H9 (cell line): Measurements from ENCODE around the gene C4orf33. TPM values are rescaled to one million over a fixed set of nuclear protein-coding genes. Genes with fewer than 3 reads are reported as not detected.

Experiments
- DNase-seq: peaks from one replicate; pipeline ENCODE4 v3.0.0-alpha.2; 2017
- H2AFZ ChIP-seq: one replicate; pipeline ENCODE4 v1.6.1; 2013; ENCODE audit warnings: mild to moderate bottlenecking, low read length, control low read depth, moderate library complexity
- H2AK5ac ChIP-seq: 2 replicates; pipeline ENCODE4 v1.6.1; 2013; ENCODE audit warnings: low read length, control low read depth, mixed read lengths; ENCODE audit not compliant: insufficient read length
- H2BK120ac ChIP-seq: one replicate; pipeline ENCODE4 v1.6.1; 2013; ENCODE audit warnings: low read depth, mild to moderate bottlenecking, low read length, control low read depth, inconsistent platforms; ENCODE audit not compliant: poor library complexity, severe bottlenecking
- H2BK12ac ChIP-seq: 2 replicates; pipeline ENCODE4 v1.6.1; 2013; ENCODE audit warnings: low read length, control low read depth, mixed read lengths, low read depth; ENCODE audit not compliant: insufficient read length
- H2BK15ac ChIP-seq: 2 replicates; pipeline ENCODE4 v1.6.1; 2013; ENCODE audit warnings: low read depth, low read length, control low read depth
- H2BK20ac ChIP-seq: one replicate; pipeline ENCODE4 v1.6.1; 2013; ENCODE audit warnings: low read depth, mild to moderate bottlenecking, low read length, control low read depth, inconsistent platforms; ENCODE audit not compliant: poor library complexity, severe bottlenecking
- H2BK5ac ChIP-seq: 2 replicates; pipeline ENCODE4 v1.6.1; 2013; ENCODE audit warnings: low read length, control low read depth, mixed read lengths; ENCODE audit not compliant: insufficient read length
- H3K14ac ChIP-seq: 2 replicates; pipeline ENCODE4 v1.6.1; 2013; ENCODE audit warnings: low read length, control low read depth; ENCODE audit not compliant: insufficient read depth
- H3K18ac ChIP-seq: 2 replicates; pipeline ENCODE4 v1.6.1; 2013; ENCODE audit warnings: low read depth, mild to moderate bottlenecking, mixed read lengths, low read length, control low read depth; ENCODE audit not compliant: insufficient read length
- H3K23ac ChIP-seq: 2 replicates; pipeline ENCODE4 v1.6.1; 2013; ENCODE audit warnings: low read length, control low read depth, mixed read lengths, low read depth; ENCODE audit not compliant: insufficient read length
- H3K23me2 ChIP-seq: 2 replicates; pipeline ENCODE4 v1.6.1; 2013; ENCODE audit warnings: low read depth, mild to moderate bottlenecking, mixed read lengths, low read length, control low read depth; ENCODE audit not compliant: insufficient read length, poor library complexity, severe bottlenecking
- H3K27ac ChIP-seq: 2 replicates; pipeline ENCODE4 v1.5.1; 2013; ENCODE audit warnings: low read length, control low read depth, mixed read lengths, low read depth; ENCODE audit not compliant: insufficient read length
- H3K27me3 ChIP-seq: 2 replicates; pipeline ENCODE4 v1.6.1; 2013; ENCODE audit warnings: low read length, control low read depth, inconsistent platforms; ENCODE audit not compliant: insufficient read depth
- H3K4ac ChIP-seq: 2 replicates; pipeline ENCODE4 v1.6.1; 2013; ENCODE audit warnings: low read depth, mild to moderate bottlenecking, control low read depth, inconsistent platforms, low read length, moderate library complexity
- H3K4me1 ChIP-seq: 2 replicates; pipeline ENCODE4 v1.6.1; 2013; ENCODE audit warnings: low read length, control low read depth, inconsistent platforms; ENCODE audit not compliant: insufficient read depth
- H3K4me2 ChIP-seq: 2 replicates; pipeline ENCODE4 v1.6.1; 2013; ENCODE audit warnings: low read length, control low read depth, mixed read lengths; ENCODE audit not compliant: insufficient read length, insufficient read depth
- H3K56ac ChIP-seq: 2 replicates; pipeline ENCODE4 v1.6.1; 2013; ENCODE audit warnings: low read depth, mild to moderate bottlenecking, mixed read lengths, low read length, control low read depth; ENCODE audit not compliant: insufficient read length
- H3K79me1 ChIP-seq: 2 replicates; pipeline ENCODE4 v1.6.1; 2013; ENCODE audit warnings: low read depth, mild to moderate bottlenecking, moderate library complexity, low read length, control low read depth, inconsistent platforms; ENCODE audit not compliant: insufficient read depth, poor library complexity, severe bottlenecking
- H3K79me2 ChIP-seq: 2 replicates; pipeline ENCODE4 v1.6.1; 2013; ENCODE audit warnings: low read length, control low read depth, inconsistent platforms; ENCODE audit not compliant: insufficient read depth
- H3K9ac ChIP-seq: 2 replicates; pipeline ENCODE4 v1.6.1; 2013; ENCODE audit warnings: low read length, control low read depth, mixed read lengths; ENCODE audit not compliant: insufficient read length; ENCODE audit errors: extremely low read depth
- H3K9me3 ChIP-seq: one replicate; pipeline ENCODE4 v1.6.1; 2013; ENCODE audit warnings: low read depth, low read length, inconsistent platforms; ENCODE audit not compliant: control insufficient read depth
- H3T11ph ChIP-seq: one replicate; pipeline ENCODE4 v1.6.1; 2013; ENCODE audit warnings: mild to moderate bottlenecking, low read length, control low read depth, inconsistent platforms
- H4K20me1 ChIP-seq: one replicate; pipeline ENCODE4 v1.6.1; 2013; ENCODE audit not compliant: control insufficient read depth, insufficient read length, insufficient read depth
- H4K5ac ChIP-seq: 2 replicates; pipeline ENCODE4 v1.6.1; 2013; ENCODE audit warnings: low read depth, mild to moderate bottlenecking, mixed read lengths, low read length, control low read depth; ENCODE audit not compliant: insufficient read length
- H4K8ac ChIP-seq: replicated peaks from 2 replicates; pipeline ENCODE4 v1.6.1; 2013; ENCODE audit warnings: low read length, control low read depth, mixed read lengths, low read depth; ENCODE audit not compliant: insufficient read length
- H4K91ac ChIP-seq: 2 replicates; pipeline ENCODE4 v1.6.1; 2013; ENCODE audit warnings: low read depth, mild to moderate bottlenecking, moderate library complexity, mixed read lengths, low read length, control low read depth; ENCODE audit not compliant: insufficient read length
- H3K27ac Mint-ChIP-seq, 3 experiments: 2 replicates in 2 of 3; 3 replicates in 1 of 3; pipeline ENCODE4 v1.8.0; 2020 to 2021; ENCODE audit warnings: mixed read lengths in 3 of 3, mild to moderate bottlenecking in 1 of 3, moderate library complexity in 1 of 3
- H3K27me3 Mint-ChIP-seq: 2 replicates; pipeline ENCODE4 v1.8.0; 2021; ENCODE audit warnings: low read depth, mild to moderate bottlenecking, moderate library complexity, mixed read lengths
- H3K36me3 Mint-ChIP-seq, 3 experiments: 2 replicates in 2 of 3; 3 replicates in 1 of 3; pipeline ENCODE4 v1.8.0; 2020 to 2021; ENCODE audit warnings: low read depth in 3 of 3, mixed read lengths in 3 of 3; ENCODE audit not compliant: insufficient read depth in 1 of 3
- H3K4me1 Mint-ChIP-seq, 2 experiments: 2 replicates each; pipeline ENCODE4 v1.8.0; 2020; ENCODE audit warnings: mixed read lengths in 2 of 2
- H3K4me3 Mint-ChIP-seq, 2 experiments: 2 replicates in 1 of 2; 3 replicates in 1 of 2; pipeline ENCODE4 v1.8.0; 2020 to 2021; ENCODE audit warnings: mild to moderate bottlenecking in 2 of 2, mixed read lengths in 2 of 2, moderate library complexity in 1 of 2
- H3K9me3 Mint-ChIP-seq, 2 experiments: 2 replicates in 1 of 2; 3 replicates in 1 of 2; pipeline ENCODE4 v1.8.0; 2020; ENCODE audit warnings: mild to moderate bottlenecking in 2 of 2, mixed read lengths in 2 of 2, moderate library complexity in 1 of 2
- CTCF ChIP-seq: fragments of 200-600 bp; sonication (generic); conservative IDR thresholded peaks from 3 replicates; pipeline ENCODE4 v1.8.0; 2021; ENCODE audit warnings: antibody characterized with exemption, mild to moderate bottlenecking
- WGBS: extraction: QIAGEN DNeasy Blood & Tissue Kit; methylation state at CpG from one replicate; pipeline ENCODE4 v1.1.7; 2013; ENCODE audit warnings: missing lambda C conversion rate, low lambda C conversion rate, mixed read lengths; ENCODE audit not compliant: insufficient read length; ENCODE audit errors: extremely low coverage; 5-methylcytosine and 5-hydroxymethylcytosine counted together
- total RNA-seq: library from RNA; stranded (reverse); gene quantifications from 2 replicates; pipeline ENCODE4 v1.2.1, GENCODE V29; 2021

The C4orf33 gene
- total RNA-seq, 1 experiment from 2014 or later: 7.4 TPM

- Histone ChIP-seq H3K14ac (no peak overlapping the region), H3K23ac (no peak overlapping the region), H3K4me2 (no peak overlapping the region), H3K27me3 (no peaks in the 10 kb centered on the region), H3K79me2 (no peaks in the 10 kb centered on the region; the same call in 1 of the 2 replicates), H2BK12ac (no peak overlapping the region), H4K91ac (no peak overlapping the region), H3K27ac (no peak overlapping the region), H2BK120ac (no peak overlapping the region), H3K56ac (no peak overlapping the region), H4K8ac (no peak overlapping the region), H3K18ac (no peak overlapping the region), H3T11ph (no peak overlapping the region), H2AFZ (no peak overlapping the region), H2BK20ac (no peak overlapping the region), H3K4me1 (no peaks in the 10 kb centered on the region), H3K79me1 (no peaks in the 10 kb centered on the region), H4K20me1 (no peaks in the 10 kb centered on the region), H2AK5ac (no peak overlapping the region), H3K9me3 (no peaks in the 10 kb centered on the region), H3K4ac (no peak overlapping the region), H3K9ac (no peak overlapping the region), H3K23me2 (no peaks in the 10 kb centered on the region), H2BK15ac (no peak overlapping the region), H4K5ac (no peak overlapping the region), H2BK5ac (no peak overlapping the region)
- DNase-seq: no peak
- Mint-ChIP-seq H3K4me3 (no peak overlapping the region), H3K27ac (no peak overlapping the region), H3K9me3 (peaks cover 23 to 27% of the 10 kb centered on the region in 2 experiments), H3K36me3 (peaks cover 41 to 45% (median 42%) of the 10 kb centered on the region in 3 experiments), H3K4me1 (0 out of 4 replicates have a peak, but pooled peaks cover 0 to 2% of the 10 kb centered on the region in 2 experiments), H3K27me3 (no peaks in the 10 kb centered on the region)
- no CpG with 5 or more reads among the region's 5 CpGs for WGBS
- TF ChIP-seq CTCF: no peak
Measured at GRCh38 chr4:129082302-129082701, 13.7 kb upstream of the C4orf33 start.
